ENCODE results near the gene ZNF33A. TPM values are rescaled to one million over a fixed set of nuclear protein-coding genes. Genes with fewer than 3 reads are reported as not detected.
"Not testable (repeated sequence)": the region's sequence is repeated elsewhere in the genome, so short reads cannot be mapped to it uniquely, and the experiment has no call there.

Gene ZNF33A
- total and polyA plus RNA-seq, 11 donors = 8.9 to 29.7 (median 18.3) TPM

DNA sequence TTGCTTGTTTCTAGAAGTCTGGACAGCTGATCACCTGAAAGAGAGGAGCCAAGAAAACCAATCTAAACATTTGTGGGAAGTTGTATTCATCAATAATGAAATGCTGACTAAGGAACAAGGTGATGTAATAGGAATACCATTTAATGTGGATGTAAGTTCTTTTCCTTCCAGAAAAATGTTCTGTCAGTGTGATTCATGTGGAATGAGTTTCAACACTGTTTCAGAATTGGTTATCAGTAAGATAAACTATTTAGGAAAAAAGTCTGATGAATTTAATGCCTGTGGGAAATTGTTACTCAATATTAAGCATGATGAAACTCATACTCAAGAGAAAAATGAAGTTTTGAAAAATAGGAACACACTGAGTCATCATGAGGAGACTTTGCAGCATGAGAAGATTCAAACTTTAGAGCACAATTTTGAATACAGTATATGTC lies 43.9 kb downstream of the ZNF33A start:
- peaks cover 0 to 68% (median 27%) of the 10 kb centered on the region in 12 donors for H3K9me3 ChIP-seq
- intact Hi-C loops (cut with DNase I) = no loop called here
- peaks cover 6 to 68% (median 42%) of the 10 kb centered on the region in 9 donors for H3K36me3 ChIP-seq
- no peaks in the 10 kb centered on the region for H3K4me1 ChIP-seq
- H3K27ac ChIP-seq = no peak overlapping the region
- no peak overlapping the region for H3K4me3 ChIP-seq
- no peaks in the 10 kb centered on the region for H3K27me3 ChIP-seq
- no peak for DNase-seq
- TF ChIP-seq POLR2A (IDR thresholded peaks at IDR 0.05) = no peak
- TF ChIP-seq, protein P1, sequence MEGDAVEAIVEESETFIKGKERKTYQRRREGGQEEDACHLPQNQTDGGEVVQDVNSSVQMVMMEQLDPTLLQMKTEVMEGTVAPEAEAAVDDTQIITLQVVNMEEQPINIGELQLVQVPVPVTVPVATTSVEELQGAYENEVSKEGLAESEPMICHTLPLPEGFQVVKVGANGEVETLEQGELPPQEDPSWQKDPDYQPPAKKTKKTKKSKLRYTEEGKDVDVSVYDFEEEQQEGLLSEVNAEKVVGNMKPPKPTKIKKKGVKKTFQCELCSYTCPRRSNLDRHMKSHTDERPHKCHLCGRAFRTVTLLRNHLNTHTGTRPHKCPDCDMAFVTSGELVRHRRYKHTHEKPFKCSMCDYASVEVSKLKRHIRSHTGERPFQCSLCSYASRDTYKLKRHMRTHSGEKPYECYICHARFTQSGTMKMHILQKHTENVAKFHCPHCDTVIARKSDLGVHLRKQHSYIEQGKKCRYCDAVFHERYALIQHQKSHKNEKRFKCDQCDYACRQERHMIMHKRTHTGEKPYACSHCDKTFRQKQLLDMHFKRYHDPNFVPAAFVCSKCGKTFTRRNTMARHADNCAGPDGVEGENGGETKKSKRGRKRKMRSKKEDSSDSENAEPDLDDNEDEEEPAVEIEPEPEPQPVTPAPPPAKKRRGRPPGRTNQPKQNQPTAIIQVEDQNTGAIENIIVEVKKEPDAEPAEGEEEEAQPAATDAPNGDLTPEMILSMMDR (IDR thresholded peaks at IDR 0.05) = no peak
- ATAC-seq = peak in 1 of 4 donors; percentile 41

GRCh38 chr10:38055274-38055894 lies 44.9 kb downstream of the ZNF33A start:
- H3K4me3 ChIP-seq; H3K27me3 ChIP-seq; DNase-seq; intact Hi-C loops (cut with DNase I); ATAC-seq; H3K4me1 ChIP-seq; H3K27ac ChIP-seq: not testable (repeated sequence)
- WGBS, 4 donors = 97 to 98% (median 98%) methylated on average over 5 of the region's 5 CpGs
- peaks cover 0 to 68% (median 27%) of the 10 kb centered on the region in 12 donors for H3K9me3 ChIP-seq
- peaks cover 6 to 78% (median 46%) of the 10 kb centered on the region in 9 donors for H3K36me3 ChIP-seq

- intact Hi-C loops (cut with DNase I); ATAC-seq; H3K36me3 ChIP-seq; H3K9me3 ChIP-seq; H3K4me3 ChIP-seq; DNase-seq; H3K27ac ChIP-seq; H3K27me3 ChIP-seq; H3K4me1 ChIP-seq: not testable (repeated sequence)
- WGBS, 4 donors = 64 to 77% (median 69%) methylated on average over 1 of the region's 1 CpG
These were observed 59.2 kb downstream of the ZNF33A start for GRCh38 chr10:38069663-38070062.

DNA sequence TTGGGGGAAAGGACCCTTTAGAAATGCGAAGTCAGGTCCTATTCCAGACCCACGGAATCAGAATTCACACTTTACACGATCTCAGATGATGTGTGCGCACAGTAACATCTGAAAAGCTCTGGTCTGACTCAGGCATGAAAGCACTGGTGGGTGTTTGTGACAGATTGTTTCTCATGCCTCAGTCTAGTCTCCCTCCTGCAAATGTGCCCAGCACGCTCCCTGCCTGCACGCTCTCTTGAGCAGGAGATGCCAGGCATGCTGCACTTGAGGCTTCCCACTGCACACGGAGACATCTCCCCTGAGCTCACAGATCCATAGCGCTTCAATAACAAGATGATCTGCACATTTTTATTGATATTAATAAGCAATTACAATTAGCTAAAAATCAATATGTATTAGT lies 60.0 kb downstream of the ZNF33A start:
- intact Hi-C loops (cut with DNase I) = no loop called here
- no peak for ATAC-seq

DNA sequence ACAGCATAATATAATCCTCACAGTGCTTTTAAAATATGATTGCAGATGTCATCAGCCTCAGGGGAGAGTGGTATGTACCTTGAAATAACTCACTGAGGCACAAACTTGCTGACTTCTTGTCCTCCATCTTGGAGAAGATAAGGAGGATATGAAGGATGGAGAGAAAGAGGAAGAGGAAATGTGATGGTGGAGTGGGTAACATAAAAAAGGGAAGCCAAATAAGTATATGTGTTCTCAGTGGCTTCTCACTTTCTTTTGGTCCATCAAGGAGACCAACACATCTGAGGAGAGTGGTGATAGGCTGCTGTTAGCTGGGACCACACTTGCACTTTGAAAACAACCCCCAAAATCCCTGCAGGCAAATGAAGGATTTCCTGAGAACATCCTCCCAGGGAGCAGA lies 62.1 kb downstream of the ZNF33A start:
- TF ChIP-seq POLR2A (IDR thresholded peaks at IDR 0.05) = no peak
- TF ChIP-seq, protein P1 (IDR thresholded peaks at IDR 0.05) = no peak
- Histone ChIP-seq H3K27me3 (peaks cover 0 to 4% (median 0%) of the 10 kb centered on the region in 9 donors), H3K4me1 (no peaks in the 10 kb centered on the region), H3K36me3 (no peaks in the 10 kb centered on the region), H3K4me3 (no peak overlapping the region), H3K27ac (no peak overlapping the region), H3K9me3 (peaks cover 0 to 8% (median 0%) of the 10 kb centered on the region in 12 donors)
- intact Hi-C loops (cut with DNase I) = no loop called here
- ATAC-seq (no peak), DNase-seq (no peak)

More for the DNA sequence above, 60.0 kb downstream of the ZNF33A start:
- H3K36me3 ChIP-seq = no peaks in the 10 kb centered on the region
- peaks cover 0 to 2% (median 0%) of the 10 kb centered on the region in 12 donors for H3K9me3 ChIP-seq
- WGBS, 4 donors = 83 to 91% (median 89%) methylated on average over 8 of the region's 8 CpGs
- no peak for DNase-seq
- no peak overlapping the region for H3K4me3 ChIP-seq
- no peaks in the 10 kb centered on the region for H3K4me1 ChIP-seq
- H3K27me3 ChIP-seq = peaks cover 0 to 4% (median 0%) of the 10 kb centered on the region in 9 donors
- H3K27ac ChIP-seq = no peak overlapping the region
- no peak for TF ChIP-seq POLR2A (IDR thresholded peaks at IDR 0.05)
- TF ChIP-seq, protein P1 (IDR thresholded peaks at IDR 0.05) = no peak

All from heart left ventricle (tissue), 16 donors.